DOHH2 (cell line): ENCODE data around the gene CIART.
"Not testable (repeated sequence)": the region's sequence is repeated elsewhere in the genome, so short reads cannot be mapped to it uniquely, and the experiment has no call there.

Experiments used
- H3F3A ChIP-seq: fragments of 200-600 bp; sonication (generic), shearing (Covaris generic); 2 replicates; pipeline ENCODE4 v1.6.0; 2016; ENCODE audit warnings: antibody characterized with exemption, mild to moderate bottlenecking; ENCODE audit not compliant: control insufficient read depth, insufficient read depth
- H3K27ac ChIP-seq: fragments of 200-600 bp; sonication (generic); 2 replicates; pipeline ENCODE4 v1.5.1; 2014; ENCODE audit warnings: low read depth, mild to moderate bottlenecking, low read length, moderate library complexity
- H3K27me3 ChIP-seq: fragments of 200-600 bp; sonication (generic); 2 replicates; pipeline ENCODE4 v1.6.1; 2014; ENCODE audit warnings: mild to moderate bottlenecking, low read length, mixed read lengths; ENCODE audit not compliant: control insufficient read depth
- H3K36me3 ChIP-seq: fragments of 200-600 bp; sonication (generic); 2 replicates; pipeline ENCODE4 v1.6.1; 2014; ENCODE audit warnings: mild to moderate bottlenecking, low read length, moderate library complexity, mixed read lengths; ENCODE audit not compliant: control insufficient read depth
- H3K4me1 ChIP-seq: fragments of 200-600 bp; sonication (generic); 2 replicates; pipeline ENCODE4 v1.6.1; 2014; ENCODE audit warnings: mild to moderate bottlenecking, low read length, mixed read lengths; ENCODE audit not compliant: control insufficient read depth
- H3K4me2 ChIP-seq: fragments of 200-600 bp; sonication (generic); 2 replicates; pipeline ENCODE4 v1.6.0; 2014; ENCODE audit warnings: mild to moderate bottlenecking, low read length, moderate library complexity
- H3K4me3 ChIP-seq: fragments of 200-600 bp; sonication (generic); 2 replicates; pipeline ENCODE4 v1.5.1; 2014; ENCODE audit warnings: mild to moderate bottlenecking, low read length, mixed read lengths
- H3K79me2 ChIP-seq: fragments of 200-600 bp; sonication (generic); 2 replicates; pipeline ENCODE4 v1.6.1; 2014; ENCODE audit warnings: mild to moderate bottlenecking, low read length, mixed read lengths; ENCODE audit not compliant: control insufficient read depth
- H3K9me2 ChIP-seq: fragments of 200-600 bp; sonication (generic); replicated peaks from 2 replicates; pipeline ENCODE4 v1.6.1; 2014; ENCODE audit warnings: mild to moderate bottlenecking, low read length, mixed read lengths; ENCODE audit not compliant: control insufficient read depth
- H3K9me3 ChIP-seq: fragments of 200-600 bp; sonication (generic); 2 replicates; pipeline ENCODE4 v1.6.1; 2014; ENCODE audit warnings: antibody characterized with exemption, low read length, mixed read lengths; ENCODE audit not compliant: control insufficient read depth, insufficient read depth
- H4K20me1 ChIP-seq: fragments of 200-600 bp; sonication (generic); 2 replicates; pipeline ENCODE4 v1.6.0; 2014; ENCODE audit warnings: low read depth, mild to moderate bottlenecking, antibody characterized with exemption, low read length, moderate library complexity; ENCODE audit not compliant: control insufficient read depth, insufficient read depth
- CTCF ChIP-seq: fragments of 200-600 bp; sonication (generic); IDR thresholded peaks from one replicate; pipeline ENCODE4 v1.5.1; 2014; ENCODE audit warnings: antibody characterized with exemption, mild to moderate bottlenecking, low read depth, low read length; ENCODE audit not compliant: poor library complexity, severe bottlenecking
- EZH2phosphoT487 ChIP-seq: fragments of 200-600 bp; sonication (generic); IDR thresholded peaks from 2 replicates; pipeline ENCODE4 v1.6.1; 2017; ENCODE audit warnings: borderline replicate concordance, mild to moderate bottlenecking, antibody characterized with exemption, low read length, moderate library complexity, mixed read lengths

The CIART gene

GRCh38 chr1:150235852-150236613 is 46.3 kb upstream of the CIART start, which contains the start of gene ANP32E:
ANP32E (minus strand) TSS chr1:150236112; CDS start chr1:150235786, 326 bp downstream.
- Histone ChIP-seq H3K27ac (peak within 1 kb of the TSS; percentile 89), H3F3A (peaks cover 3% of the 10 kb centered on the region; the same call in 1 of the 2 replicates), H3K79me2 (peaks cover 56% of the 10 kb centered on the region), H3K9me2 (no peaks in the 10 kb centered on the region), H3K4me3 (peak within 1 kb of the TSS; percentile 95), H3K4me1 (peaks cover 24% of the 10 kb centered on the region), H3K9me3 (no peaks in the 10 kb centered on the region), H4K20me1 (peaks cover 4% of the 10 kb centered on the region; the same call in 1 of the 2 replicates), H3K36me3 (peaks cover 41% of the 10 kb centered on the region), H3K27me3 (no peaks in the 10 kb centered on the region), H3K4me2 (peak within 1 kb of the TSS; percentile 88)
- TF ChIP-seq EZH2phosphoT487 (no peak), CTCF (peak; percentile 30)

- Histone ChIP-seq H3K4me1 (peaks cover 24% of the 10 kb centered on the region), H3K4me2 (peak overlapping the region; percentile 88), H3K79me2 (peaks cover 50% of the 10 kb centered on the region), H3K9me2 (no peaks in the 10 kb centered on the region), H3K9me3 (no peaks in the 10 kb centered on the region), H3K27ac (peak overlapping the region; percentile 89), H3K27me3 (no peaks in the 10 kb centered on the region), H3K36me3 (peaks cover 36% of the 10 kb centered on the region), H3F3A (peaks cover 3% of the 10 kb centered on the region; the same call in 1 of the 2 replicates), H3K4me3 (peak overlapping the region; percentile 95), H4K20me1 (peaks cover 4% of the 10 kb centered on the region; the same call in 1 of the 2 replicates)
- TF ChIP-seq EZH2phosphoT487 (no peak), CTCF (no peak)
Measured at GRCh38 chr1:150236614-150237100, 45.7 kb upstream of the CIART start.

- not testable (repeated sequence) for H3K9me3 ChIP-seq
Measured at GRCh38 chr1:150237176-150237575, 45.2 kb upstream of the CIART start.

GRCh38 chr1:150237746-150238145 is 44.6 kb upstream of the CIART start:
- H3K9me2 ChIP-seq: no peaks in the 10 kb centered on the region
- H3K4me3 ChIP-seq: no peak overlapping the region
- H3K4me1 ChIP-seq: peaks cover 22% of the 10 kb centered on the region
- no peak for TF ChIP-seq CTCF
- TF ChIP-seq EZH2phosphoT487: no peak
- peaks cover 3% of the 10 kb centered on the region; the same call in 1 of the 2 replicates for H3F3A ChIP-seq
- no peak overlapping the region for H3K4me2 ChIP-seq
- peaks cover 4% of the 10 kb centered on the region; the same call in 1 of the 2 replicates for H4K20me1 ChIP-seq
- H3K27me3 ChIP-seq: no peaks in the 10 kb centered on the region
- H3K36me3 ChIP-seq: peaks cover 30% of the 10 kb centered on the region
- H3K79me2 ChIP-seq: peaks cover 40% of the 10 kb centered on the region
- no peaks in the 10 kb centered on the region for H3K9me3 ChIP-seq
- no peak overlapping the region for H3K27ac ChIP-seq

More at GRCh38 chr1:150237176-150237575, 45.2 kb upstream of the CIART start:
- H3F3A ChIP-seq, H3K9me2 ChIP-seq, H3K27me3 ChIP-seq, H4K20me1 ChIP-seq: not testable (repeated sequence)
- H3K4me2 ChIP-seq: peak overlapping the region; percentile 88
- H3K79me2 ChIP-seq: peaks cover 45% of the 10 kb centered on the region
- H3K36me3 ChIP-seq: peaks cover 33% of the 10 kb centered on the region
- H3K4me1 ChIP-seq: peaks cover 24% of the 10 kb centered on the region
- peak overlapping the region; percentile 89 for H3K27ac ChIP-seq
- peak overlapping the region; percentile 95 for H3K4me3 ChIP-seq
